GM20431 (cell line): ENCODE measurements around the gene PAX2.

Experiments used
- in situ Hi-C: fragments of 300-500 bp; cut with MseI, MboI; formaldehyde crosslinking; loops from one replicate; pipeline ENCODE4 v1.15.0; 2020; ENCODE audit warnings: low sequenced_read_pairs; ENCODE audit not compliant: unreplicated experiment

Gene PAX2

DNA sequence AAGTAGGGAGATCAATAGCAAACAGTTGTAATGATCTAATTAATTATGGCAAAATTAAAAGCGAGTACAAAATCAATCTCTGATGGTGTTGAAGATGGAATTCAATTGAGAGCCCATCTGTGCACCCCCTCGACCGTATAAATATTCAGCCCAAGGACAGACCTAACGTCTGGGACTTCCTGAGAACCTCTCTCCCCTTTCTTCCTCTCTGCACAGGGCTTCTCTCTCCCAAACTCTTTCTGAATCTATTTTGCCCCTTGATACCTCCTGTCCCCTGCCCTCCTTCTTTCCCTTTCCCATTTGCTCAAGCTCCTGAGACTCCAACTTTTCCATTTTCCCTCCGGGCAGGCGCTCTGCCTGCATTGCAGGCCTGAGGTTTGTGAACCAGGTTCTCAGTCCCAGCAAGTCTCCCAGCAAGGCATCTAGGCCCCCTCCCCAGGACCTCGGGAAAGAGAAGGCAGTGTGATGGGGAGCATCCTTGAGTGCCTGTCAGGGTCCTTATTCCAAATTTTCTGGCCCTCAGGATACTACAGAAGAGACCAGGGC, 8.5 kb upstream of the PAX2 start:
- in situ Hi-C loops = loop anchor here (25.0 kb wide), 1 partner anchor 175 kb away; no protein-coding TSS in a partner anchor

GRCh38 chr10:100737355-100738054, 7.9 kb upstream of the PAX2 start:
- in situ Hi-C loops = loop anchor here (25.0 kb wide), 1 partner anchor 175 kb away; no protein-coding TSS in a partner anchor

GRCh38 chr10:100738055-100738827, 7.1 kb upstream of the PAX2 start:
- in situ Hi-C loops = loop anchor here (25.0 kb wide), 1 partner anchor 176 kb away; no protein-coding TSS in a partner anchor

- in situ Hi-C loops = loop anchor here (25.0 kb wide), 1 partner anchor 177 kb away; no protein-coding TSS in a partner anchor
These were observed 5.6 kb upstream of the PAX2 start for GRCh38 chr10:100739517-100740368.

DNA sequence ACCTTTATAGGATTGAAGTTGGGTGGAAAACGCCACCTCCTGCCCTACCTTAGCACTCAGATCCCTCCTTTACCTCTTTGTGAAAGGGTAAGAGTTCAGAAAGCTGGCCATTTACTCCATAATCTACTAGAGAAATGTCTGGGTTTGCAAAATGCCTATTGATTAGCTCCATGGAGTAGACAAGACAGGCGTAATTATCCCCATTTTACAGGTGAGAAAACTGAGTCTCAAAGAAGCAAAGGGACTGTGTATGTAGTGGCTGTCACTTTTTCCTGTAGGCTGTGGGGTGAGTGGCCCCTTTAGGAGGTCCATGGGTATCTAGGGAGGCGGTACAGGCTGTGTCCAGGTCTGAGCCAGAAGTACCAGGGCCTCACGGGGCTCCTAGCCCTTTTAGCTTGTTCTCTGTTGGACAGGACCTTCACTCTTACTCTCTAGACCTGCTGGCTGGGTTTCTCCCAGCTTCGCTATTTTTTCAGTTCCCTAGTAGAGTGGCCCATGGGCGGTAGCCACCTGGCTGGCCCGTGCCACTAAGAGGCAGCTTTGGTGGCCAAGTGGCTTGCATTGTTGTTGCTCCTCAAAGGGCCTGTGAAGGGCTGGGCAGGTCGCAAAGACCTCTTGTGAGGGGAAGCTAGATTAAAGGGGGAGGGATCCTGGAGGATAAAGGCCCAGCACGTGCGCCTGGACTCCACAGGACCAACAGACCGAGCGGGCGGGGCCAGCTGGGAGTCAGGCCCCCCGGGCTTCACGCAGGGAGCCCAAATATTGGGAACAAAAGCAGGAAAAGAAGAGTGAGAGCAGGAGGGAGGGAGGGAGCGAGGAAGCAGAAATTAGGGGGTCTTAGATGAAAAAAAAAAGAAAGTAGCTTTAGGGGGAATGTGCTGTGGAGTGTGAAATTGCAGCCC, 4.7 kb upstream of the PAX2 start:
- in situ Hi-C loops = loop anchor here (25.0 kb wide), 1 partner anchor 178 kb away; no protein-coding TSS in a partner anchor

DNA sequence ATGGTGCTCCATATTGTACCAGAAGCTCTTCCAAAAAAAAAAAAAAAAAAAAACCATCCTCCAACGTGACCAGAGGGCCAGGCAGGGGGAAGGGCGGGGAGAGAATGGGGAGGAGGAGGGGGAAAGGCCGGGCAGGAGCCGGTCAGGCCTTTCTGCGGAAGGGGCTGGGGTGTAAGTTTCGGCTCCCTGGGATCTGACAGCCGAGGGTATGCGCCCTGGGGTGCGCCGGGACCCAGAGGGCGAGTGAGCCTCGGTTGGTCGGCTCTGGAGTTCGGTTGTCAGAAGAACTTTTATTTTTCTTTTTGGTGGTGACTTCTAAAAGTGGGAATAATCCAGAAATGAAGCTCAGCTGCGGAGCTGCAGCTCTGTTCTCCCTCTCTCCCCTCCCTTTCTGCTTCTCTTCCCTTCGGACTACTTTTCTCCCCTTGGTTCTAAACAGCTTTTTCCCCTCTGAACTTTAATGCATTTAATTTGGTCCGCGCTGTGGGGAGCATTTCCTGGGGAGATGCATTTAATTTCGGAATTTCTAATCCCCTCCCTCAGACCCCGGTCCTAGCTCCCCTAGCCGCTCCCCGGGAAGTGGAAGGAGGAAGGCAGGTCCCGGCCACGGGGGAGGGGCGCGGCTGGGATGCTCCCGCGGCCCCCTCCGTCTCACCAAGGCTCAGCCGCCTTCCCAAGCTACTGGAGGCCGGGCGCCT, 3.9 kb upstream of the PAX2 start:
- in situ Hi-C loops = loop anchor here (25.0 kb wide), 1 partner anchor 179 kb away; no protein-coding TSS in a partner anchor

GRCh38 chr10:100742076-100742771, 3.2 kb upstream of the PAX2 start:
- in situ Hi-C loops = loop anchor here (25.0 kb wide), 1 partner anchor 180 kb away; no protein-coding TSS in a partner anchor

DNA sequence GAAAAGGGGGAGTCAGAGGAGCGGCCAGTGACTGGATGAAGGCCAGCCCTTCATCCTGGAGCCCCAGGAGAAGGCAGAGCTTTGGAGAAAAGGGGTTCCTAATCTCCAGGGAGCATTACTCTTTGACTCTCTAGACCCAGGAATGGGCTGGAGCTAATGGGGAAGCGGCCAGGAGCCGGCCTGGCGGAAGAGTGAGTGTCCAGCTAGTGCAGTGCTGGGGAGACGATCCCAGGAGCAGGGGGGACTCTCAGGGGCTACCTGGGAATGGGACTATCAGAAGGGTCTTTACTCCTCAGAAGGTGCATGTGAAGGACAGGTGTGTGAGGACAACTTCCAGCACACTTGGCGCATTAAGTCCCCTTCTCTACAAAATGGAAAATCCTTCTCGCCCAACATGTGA, 2.4 kb upstream of the PAX2 start:
- in situ Hi-C loops = loop anchor here (25.0 kb wide), 1 partner anchor 181 kb away; no protein-coding TSS in a partner anchor

DNA sequence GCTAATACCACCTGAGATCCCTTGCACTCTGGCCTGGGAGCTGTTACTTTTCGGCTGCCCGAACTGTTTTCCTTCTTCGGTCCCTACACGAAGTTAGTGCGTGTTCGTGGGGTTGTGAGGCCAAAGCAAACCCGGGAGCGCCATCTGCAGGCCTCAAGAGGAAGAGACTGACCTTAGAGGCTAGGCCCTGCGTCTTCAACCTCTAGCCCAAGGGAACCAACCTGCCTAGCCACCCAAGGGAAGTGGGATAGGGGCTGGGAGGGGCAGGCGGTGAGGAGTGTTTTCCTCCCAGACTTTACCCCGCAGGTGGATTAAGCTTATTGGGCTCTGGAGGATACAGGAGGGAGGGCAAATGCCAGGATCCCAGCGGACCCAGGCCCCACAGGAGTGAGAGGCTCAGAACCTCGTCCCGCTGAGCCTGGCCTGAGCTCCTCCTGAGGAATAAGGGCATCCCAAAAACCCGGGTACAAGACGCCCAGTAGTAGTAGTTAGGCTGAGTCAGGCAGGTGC, 1.7 kb upstream of the PAX2 start:
- in situ Hi-C loops = loop anchor here (25.0 kb wide), 1 partner anchor 181 kb away; no protein-coding TSS in a partner anchor

DNA sequence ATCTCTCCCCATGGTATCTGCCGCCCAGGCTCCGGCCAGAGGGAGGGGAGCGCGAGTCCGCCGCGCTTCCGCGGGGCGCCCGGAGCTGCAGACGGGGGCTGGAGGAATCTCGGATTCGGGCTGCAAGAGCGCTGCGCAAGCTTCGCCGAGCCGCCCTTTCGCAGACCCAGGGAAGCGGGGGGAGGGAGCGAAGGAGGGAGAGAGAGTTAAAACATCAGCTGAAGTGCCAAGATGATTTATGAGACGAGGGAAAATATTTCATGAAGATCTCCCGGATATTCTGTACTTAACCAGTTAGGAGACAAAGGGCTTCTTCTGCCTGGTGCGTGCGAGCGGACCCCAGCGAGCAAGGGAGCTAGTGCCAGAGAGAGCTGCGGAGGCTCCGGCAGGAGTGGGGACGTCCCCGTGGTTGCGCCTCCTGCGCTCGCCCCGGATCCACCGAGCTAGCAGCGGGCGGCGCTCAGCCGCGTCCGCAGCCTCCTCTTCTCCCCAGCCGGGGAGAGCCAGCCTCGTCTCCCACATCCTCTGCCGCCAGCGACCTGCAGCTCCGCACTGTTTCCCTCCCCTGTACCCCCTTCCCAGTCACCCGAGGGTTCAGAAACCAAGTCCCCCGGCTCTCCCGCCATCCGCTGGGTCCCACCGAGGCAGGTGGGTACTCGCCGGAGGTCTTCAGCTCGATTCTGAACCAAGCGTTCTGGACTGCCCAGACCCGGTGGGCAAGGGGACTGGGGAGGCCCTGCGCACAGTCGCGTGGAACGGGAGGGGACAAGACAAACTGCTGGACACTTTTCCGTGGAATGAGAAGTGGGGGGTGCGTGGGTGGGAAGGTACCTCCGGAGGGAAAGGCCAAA, 1.0 kb upstream of the PAX2 start:
- in situ Hi-C loops = loop anchor here (25.0 kb wide), 1 partner anchor 182 kb away; no protein-coding TSS in a partner anchor

- in situ Hi-C loops = loop anchor here (25.0 kb wide), 1 partner anchor 184 kb away; no protein-coding TSS in a partner anchor
These were observed 751 bp downstream of the PAX2 start for GRCh38 chr10:100745882-100746783.

- in situ Hi-C loops = loop anchor here (25.0 kb wide), 1 partner anchor 185 kb away; no protein-coding TSS in a partner anchor
These were observed 1.5 kb downstream of the PAX2 start for GRCh38 chr10:100746784-100747455.

DNA sequence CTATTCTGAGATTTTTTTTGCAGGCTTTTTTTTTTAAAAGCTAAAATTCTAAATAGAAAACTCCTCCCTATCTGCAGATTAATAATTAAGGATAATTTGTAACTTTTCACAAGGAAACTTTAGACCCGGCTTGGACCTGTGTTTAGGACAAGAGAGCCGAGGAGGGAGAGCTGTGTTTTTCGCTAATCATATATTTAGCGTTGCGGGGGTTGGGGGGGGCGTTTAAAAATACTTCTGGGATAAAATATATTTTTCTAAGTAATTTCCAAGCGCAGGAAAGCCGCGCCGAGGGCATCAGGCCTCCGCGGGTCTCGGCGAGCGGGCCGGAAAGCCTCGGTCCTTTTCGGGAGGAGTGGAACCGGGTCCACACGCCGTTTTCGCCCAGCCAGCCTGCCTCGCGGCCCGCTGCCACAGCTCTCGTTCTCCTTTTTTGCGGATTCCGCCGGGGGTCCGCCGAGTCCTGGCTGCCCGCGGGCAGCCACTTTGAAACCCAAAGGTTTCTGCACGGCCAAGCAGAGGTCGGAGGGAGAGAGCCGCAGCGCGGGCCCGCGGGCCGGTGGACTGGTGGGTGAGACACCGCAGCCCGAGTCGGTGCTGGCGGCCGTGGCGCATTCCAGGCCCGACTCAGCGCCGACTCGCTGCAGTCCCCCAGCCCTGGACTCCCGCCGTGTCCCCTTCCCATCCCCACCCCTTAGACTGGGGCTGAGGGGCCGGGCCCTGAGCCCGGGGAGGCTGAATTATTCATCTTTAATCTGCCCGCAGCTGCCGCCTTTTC, 2.3 kb downstream of the PAX2 start:
- in situ Hi-C loops = loop anchor here (25.0 kb wide), 1 partner anchor 185 kb away; no protein-coding TSS in a partner anchor
